Limb (tissue), 2 donors: ENCODE data around the gene MSH2.
"Not testable (repeated sequence)": the region's sequence is repeated elsewhere in the genome, so short reads cannot be mapped to it uniquely, and the experiment has no call there.

ENCODE experiments used
- DNase-seq, 2 donors: peaks; one replicate each; pipeline ENCODE4 v3.0.0-alpha.2; 2016; ENCODE audit errors: extremely low spot score in 2 of 2

Gene MSH2

DNA sequence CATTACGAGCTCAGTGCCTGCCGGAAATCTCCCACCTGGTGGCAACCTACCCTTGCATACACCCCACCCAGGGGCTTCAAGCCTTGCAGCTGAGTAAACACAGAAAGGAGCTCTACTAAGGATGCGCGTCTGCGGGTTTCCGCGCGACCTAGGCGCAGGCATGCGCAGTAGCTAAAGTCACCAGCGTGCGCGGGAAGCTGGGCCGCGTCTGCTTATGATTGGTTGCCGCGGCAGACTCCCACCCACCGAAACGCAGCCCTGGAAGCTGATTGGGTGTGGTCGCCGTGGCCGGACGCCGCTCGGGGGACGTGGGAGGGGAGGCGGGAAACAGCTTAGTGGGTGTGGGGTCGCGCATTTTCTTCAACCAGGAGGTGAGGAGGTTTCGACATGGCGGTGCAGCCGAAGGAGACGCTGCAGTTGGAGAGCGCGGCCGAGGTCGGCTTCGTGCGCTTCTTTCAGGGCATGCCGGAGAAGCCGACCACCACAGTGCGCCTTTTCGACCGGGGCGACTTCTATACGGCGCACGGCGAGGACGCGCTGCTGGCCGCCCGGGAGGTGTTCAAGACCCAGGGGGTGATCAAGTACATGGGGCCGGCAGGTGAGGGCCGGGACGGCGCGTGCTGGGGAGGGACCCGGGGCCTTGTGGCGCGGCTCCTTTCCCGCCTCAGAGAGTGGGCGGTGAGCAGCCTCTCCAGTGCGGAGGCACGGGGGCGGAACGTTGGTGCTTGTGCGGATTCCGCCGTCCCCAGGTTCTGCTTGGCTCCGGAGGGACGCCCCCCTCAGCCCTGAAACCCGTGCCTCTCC, at the start of gene MSH2:
Gene MSH2 (plus strand): TSS at position 352 of the 804 bp plus-strand sequence. CDS start 36 bp downstream, at position 388.
- peak; percentile 94 to 95 for DNase-seq

DNA sequence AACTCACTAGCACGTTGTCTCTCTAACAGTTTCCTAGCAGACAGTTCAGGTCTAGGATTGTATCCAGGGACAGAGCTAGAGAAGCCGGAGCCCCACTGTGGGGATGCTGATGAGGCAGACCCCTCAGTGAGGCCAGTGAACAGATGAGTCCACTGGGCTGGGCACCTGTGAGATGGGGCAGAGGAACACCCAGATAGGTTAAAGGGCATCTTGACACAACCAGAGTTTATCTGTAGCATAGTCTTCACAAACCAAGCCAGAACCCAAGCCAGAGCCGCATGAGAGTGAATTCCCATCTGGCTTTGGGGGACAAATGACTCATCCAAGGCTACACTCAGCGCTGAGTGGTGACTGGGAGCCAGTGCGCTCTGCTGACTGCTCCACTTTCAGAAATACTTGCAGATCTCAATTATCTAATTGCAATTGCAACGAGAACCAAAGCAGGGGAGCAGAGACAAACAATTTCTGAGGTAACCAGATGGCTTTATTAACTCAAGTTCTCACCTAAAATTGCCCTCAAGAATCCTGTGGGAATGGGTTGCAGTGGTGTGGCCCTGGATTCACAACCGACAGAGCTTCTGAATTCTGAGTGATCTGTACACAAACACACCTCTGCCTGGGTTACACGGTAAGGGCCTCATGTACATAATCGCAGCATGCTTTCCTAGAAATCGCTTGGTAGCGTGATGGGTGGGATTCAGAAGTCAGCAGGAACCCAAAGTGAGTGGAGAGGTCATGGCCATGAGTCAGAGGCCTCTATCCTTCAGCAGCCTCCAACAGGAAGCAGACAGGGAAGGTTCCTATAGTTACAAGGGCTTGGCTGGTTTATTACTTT, 48.7 kb upstream of the MSH2 start:
- no peak for DNase-seq

DNA sequence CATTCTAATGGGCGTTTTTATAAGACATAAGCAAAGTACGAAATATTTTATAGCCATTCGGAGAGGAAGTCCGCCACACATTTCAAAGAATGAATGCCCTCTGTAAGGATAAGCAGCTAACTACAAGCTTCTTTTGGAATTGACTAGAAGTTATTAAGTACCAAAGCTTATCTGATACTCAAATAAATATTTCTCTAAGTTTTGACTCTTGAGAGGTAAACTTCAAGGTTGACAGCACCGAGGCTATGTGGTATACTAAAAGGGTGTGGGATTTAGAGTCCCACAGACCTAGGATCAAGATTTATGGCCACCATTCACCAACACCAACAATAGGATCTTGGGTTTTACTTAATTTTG, 48.1 kb upstream of the MSH2 start:
- DNase-seq = no peak

DNA sequence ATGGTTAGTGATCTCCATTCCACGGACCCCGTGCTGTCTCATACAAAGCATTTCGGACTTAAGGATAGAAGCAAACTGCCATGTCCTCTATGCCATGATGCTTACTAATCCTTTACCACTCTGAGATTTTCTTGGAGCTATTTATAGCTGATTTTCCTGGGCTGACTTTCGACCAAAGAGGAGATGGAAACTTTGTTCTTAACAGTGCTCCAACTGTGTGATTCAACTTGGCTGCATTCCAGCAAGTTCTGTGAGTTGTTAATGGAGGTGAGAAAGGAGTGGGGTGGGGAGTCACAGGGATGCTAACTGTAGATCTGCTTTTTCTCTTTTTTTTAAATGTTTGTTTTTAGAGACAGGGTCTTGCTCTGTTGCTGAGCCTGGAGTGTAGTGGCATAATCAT, 45.5 kb upstream of the MSH2 start:
- peak in 1 of 2 donors; percentile 24 for DNase-seq

DNA sequence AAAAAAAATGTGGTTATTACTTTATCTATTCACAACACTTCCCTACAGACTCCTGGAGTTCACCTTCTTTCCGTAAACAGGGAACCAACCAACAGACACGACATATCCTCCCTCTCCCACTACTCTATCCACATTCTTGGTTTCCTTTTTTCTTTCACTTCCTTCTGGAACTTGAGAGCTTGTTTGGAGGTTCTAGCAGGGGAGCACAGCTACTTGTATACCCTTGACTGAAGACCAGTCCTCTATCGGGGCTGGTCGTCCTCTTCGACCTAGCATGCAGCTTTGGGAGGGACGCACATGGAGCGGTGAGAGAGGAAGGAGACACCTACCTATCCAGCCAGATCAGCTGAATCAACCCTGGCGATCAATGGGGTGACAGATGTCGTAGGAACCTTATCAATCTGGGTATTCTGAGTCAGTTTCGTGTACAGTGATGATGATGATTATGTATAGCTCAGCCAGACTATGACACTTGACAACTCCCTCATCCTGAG, 43.5 kb upstream of the MSH2 start:
- DNase-seq = no peak

DNA sequence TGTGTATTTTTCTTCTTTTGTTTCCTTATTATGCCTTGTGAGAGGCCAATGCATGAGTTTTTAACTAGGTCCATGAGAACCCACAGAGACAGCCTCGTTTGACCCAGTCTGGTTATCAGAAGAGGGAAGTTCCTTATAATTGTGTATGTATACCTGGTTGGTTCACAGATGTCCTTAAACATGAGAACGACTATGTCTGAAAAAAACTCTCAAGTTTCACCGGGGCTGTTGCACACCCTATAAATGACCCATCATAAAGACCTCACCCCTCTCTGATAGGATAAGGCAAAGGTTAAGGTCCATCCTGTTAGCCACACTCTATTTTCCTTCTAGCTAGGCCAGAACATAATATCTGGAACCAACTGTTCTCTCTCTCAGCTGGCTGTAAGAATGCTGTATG, 42.7 kb upstream of the MSH2 start:
- no peak for DNase-seq

DNA sequence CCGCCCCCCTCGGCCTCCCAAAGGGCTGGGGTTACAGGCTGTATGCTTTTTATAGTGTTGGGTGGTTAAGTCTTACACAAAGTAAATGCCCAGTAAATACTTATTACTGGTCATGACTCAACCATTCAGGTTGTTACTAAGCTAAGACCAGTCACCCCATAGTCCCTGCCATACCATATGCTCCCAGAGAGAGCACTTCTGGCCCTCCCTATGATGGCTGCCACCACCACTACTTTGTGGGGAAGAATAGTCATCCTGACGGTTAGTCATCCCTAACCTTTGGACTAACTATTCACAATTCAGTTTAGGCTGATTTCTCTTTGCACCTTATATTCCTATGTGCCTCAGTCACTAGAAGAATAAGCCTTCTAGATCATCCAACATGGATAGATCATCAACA, 42.0 kb upstream of the MSH2 start:
- no peak for DNase-seq

DNA sequence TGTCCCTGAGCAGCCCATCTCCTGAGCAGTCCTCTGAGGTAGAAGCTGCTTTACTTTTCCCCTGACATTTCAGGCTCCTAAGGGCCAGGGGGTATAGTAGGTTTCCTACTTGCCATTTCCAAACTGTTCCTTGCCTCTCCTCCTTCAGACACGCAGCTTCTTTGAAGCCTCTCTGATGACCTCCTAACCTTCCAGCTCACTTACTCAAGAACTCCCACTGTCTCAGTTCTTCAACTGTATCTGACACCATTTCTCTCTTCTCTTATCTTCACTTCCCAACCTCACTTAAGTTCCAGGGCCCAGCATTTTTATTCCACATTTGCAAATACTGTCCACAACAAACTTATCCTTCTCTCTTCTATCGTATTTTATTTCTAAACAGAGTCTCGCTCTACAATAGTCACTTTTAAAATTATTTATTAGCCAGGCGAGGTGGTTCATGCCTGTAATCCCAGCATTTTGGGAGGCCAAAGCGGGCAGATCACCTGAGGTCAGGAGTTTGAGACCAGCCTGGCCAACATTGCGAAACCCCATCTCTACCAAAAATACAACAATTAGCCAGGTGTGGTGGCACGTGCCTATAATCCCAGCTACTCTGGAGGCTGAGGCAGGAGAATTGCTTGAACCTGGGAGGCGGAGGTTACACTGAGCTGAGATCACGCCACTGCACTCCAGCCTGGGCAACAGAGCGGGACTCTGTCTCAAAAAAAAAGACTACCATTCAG, 41.3 kb upstream of the MSH2 start:
- DNase-seq = not testable (repeated sequence)

DNA sequence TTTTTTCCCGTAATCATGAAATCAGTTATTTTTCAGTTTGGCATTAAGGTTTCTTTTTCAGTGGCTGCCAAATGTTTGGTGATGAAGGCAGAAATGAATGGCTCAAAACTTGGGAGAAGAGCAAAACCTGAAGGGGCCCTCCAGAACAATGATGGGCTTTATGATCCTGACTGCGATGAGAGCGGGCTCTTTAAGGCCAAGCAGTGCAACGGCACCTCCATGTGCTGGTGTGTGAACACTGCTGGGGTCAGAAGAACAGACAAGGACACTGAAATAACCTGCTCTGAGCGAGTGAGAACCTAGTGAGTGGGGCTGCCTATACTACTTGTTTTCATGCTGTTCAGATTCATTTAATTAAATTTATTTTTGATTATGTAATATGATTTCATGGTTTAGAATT, 29.2 kb upstream of the MSH2 start:
- DNase-seq = no peak

DNA sequence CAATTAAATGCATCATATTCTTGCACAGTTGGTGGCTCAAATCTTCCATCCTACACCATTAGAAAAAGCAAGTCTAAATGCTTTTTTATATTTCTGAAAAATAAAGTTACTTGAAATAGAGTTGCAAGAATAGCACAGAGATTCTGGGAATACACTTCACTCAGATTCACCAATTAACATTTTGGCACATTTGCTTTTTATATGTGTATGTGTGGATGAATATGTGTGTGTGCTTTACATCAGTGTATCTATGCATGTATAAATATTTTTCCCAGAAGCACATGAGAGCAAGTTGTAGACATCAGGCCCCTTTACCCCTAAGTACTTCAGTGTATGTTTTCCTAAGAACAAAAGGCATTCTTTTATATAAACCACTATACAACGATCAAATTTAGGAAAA, 27.6 kb upstream of the MSH2 start:
- no peak for DNase-seq

DNA sequence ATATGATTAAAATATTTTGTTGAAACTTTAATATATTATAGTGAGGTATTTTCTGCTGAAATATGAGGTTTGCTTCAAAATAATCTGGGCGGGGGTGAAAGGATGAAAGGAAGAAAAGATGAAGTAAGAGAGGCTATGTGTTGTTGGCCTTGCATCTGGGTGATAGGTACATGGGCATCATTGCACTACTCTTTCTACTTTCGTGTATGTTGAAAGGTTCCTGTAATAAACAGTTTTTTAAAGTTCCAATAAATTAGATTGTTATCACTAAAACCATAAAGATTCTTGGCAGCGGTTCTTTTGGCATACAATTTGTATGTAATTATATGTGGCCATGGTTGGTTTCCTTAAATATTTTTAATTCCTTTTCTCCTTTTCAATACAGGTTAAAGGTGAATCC, 23.6 kb upstream of the MSH2 start:
- DNase-seq = no peak

DNA sequence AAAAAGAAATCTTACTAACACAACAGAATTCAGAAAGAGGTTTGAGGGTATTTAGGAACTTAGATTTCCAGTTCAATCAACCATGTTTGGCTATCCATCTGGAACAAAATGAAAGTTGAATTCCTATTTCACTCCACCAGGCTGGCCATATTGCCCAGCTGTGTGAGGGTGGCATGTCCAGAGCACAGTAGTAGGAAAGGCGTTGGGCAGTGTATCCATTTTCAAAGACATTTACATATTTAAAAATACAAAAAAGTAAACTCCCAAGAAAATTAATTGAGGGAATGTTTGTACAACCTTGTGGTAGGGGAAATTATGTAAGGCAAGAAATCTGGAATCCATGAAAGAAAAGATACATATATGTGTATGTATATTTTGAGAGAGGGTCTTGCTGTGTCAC, 21.5 kb upstream of the MSH2 start:
- no peak for DNase-seq

DNA sequence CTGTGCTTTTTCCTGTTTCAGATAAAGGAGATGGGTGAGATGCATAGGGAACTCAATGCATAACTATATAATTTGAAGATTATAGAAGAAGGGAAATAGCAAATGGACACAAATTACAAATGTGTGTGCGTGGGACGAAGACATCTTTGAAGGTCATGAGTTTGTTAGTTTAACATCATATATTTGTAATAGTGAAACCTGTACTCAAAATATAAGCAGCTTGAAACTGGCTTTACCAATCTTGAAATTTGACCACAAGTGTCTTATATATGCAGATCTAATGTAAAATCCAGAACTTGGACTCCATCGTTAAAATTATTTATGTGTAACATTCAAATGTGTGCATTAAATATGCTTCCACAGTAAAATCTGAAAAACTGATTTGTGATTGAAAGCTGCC, 16.4 kb upstream of the MSH2 start:
- DNase-seq = no peak

DNA sequence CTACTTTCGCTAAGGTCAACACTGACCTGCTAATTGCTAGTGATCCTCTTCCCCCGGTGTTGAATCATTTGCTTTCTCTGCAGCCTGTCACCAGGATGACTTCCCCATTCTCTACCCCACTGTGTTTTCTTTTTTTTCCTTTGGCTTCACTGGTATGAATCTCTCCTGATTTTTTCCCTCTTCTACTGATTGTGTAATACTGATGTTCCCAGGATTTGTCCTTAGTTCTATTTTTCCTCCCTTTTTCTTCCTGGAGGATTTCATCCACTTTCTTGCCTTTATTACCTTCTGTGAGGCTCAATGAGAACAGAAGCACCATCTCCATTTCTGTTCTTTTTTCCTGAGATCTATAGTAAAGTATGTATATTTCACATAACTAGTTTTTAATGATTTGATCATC, 14.1 kb upstream of the MSH2 start:
- DNase-seq = no peak

DNA sequence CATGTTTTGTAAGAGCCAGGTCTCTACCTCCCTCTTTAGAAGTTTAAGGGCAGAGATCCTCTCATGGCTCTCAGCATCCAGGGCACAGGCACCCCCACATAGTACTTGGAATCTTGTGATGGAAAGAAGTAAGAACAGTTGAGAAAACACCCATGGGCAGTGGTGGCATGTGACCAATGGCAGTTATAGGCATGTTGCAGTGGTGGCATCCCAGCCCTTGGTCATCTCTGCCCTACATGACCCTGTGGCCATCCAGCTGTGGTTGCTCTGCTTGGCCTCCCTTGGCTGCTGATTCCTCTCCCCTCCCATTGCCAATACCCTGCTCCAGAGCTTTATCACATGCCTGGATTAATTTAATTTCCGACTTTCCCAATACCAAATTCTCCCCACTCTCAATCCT, 13.3 kb upstream of the MSH2 start:
- DNase-seq = no peak

DNA sequence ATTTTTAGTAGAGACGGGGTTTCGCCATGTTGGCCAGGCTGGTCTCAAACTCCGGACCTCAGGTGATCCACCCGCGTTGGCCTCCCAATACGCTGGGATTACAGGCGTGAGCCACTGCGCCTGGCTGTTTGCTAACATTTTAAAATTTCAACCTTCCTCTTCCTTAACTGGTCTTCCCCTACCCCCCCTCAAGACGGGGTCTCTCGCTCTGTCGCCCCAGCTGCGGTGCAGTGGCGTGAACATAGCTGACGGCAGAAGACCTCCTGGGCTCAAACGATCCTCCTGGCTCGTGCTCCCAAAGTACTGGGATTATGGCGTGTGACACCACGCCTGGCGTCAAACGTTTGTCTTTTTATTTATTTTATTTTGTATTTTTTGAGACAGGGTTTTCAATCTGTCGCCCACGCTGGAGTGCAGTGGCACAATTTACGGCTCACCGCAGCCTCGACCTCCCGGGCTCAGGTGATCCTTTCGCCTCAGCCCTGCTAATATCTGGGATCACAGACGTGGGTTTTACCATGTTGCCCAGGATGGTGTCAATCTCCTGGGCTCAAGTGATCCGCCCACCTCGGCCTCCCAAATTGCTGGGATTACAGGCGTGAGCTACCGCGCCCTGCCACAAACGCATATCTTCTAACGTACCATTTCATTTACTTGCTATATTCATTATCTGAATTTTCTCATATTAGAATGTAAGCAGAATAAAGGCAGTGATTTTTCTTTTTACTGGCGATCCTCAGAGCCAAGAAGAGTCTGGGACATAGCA, 984 bp upstream of the MSH2 start:
- DNase-seq = no peak

DNA sequence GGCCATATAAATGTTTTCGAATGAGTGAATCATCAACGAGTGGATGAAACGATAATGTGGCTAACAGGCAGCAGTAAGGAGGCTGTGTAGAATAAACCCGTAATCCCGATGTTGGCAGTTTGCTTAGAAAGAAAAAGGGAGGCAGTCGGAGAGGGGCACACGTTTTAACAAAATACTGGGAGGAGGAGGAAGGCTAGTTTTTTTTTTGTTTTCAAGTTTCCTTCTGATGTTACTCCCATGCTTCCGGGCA, 476 bp upstream of the MSH2 start:
- DNase-seq = no peak

DNA sequence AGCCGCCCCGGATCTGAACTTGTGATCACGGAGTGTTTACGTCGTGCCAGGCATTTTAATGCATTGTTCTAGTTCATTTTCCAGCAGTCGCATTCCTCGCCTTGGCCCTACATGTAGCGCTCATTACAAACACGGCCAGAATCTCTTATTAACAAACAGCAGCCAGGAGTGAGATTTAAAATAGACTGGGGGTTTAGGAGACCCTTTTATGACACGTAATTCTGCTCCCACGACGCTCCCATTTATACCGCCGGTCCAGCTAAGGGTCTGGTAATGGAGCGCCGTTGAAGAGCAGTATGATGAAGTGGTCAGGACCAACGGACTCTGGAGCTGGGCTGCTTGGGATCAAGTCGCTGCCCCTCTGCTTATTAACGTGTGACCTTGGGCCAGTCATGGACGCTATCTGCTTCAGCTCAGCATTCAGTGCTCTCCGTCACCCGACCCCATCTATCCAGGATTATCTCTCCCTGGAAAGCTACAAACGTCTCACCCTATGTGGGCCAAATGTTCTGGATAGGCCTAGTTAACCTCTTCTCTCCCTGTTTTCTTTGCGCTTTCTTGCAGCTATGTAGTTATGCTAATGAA, 745 bp downstream of the MSH2 start:
- DNase-seq = peak; percentile 3 to 39

DNA sequence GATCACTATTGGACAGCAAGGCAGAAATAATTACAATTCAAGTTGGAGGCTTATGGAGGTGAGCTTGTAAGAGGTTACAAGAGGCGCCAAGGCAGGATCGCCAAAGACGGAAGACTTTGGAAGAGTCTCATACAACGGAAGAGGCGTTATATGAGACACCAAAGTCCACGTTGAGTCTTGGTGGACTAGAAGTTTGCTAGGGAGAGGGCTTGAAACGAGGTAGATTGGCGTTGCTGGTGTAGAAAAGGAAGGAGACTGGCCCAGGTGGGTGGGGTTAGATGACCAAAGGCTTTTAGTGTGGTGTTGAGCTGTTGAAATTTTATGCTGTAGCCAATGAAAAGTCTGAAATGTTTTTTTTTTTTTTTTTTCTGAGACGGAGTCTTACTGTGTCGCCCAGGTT, 1.4 kb downstream of the MSH2 start:
- DNase-seq = no peak

DNA sequence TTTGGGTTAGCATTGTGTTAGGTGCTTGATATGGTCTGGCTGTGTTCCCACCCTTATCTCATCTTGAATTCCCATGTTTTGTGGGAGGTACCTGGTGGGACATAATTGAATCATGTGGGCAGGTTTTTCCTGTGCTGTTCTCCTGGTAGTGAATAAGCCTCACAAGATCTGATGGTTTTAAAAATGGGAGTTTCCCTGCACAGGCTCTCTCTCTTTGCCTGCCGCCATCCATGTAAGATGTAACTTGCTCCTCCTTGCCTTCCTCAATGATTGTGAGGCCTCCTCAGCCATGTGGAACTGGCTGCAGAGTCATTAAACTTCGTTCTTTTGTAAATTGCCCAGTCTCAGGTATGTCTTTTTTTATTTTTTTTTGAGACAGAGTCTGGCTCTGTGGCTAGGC, 2.8 kb downstream of the MSH2 start:
- no peak for DNase-seq

DNA sequence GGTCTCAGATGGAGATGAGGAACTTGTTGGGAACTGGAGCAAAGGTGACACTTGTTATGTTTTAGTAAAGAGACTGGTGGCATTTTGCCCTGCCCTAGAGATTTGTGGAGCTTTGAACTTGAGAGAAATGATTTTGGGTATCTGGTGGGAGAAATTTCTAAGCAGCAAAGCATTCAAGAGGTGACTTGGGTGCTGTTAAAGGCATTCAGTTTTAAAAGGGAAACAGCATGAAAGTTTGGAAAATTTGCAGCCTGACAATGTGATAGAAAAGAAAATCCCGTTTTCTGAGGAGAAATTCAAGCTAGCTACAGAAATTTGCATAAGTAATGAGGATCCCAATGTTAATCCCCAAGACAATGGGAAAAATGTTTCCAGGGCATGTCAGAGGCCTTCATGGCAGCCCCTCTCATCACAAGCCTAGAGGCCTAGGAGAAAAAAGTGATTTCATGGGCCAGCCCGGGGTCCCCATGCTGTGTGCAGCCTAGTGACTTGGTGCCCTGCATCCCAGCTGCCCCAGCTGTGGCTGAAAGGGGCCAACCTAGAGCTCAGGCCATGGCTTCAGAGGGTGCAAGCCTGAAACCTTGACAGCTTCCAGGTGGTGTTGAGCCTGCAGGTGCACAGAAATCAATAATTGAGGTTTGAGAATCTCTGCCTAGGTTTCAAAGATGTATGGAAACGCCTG, 3.8 kb downstream of the MSH2 start:
- not testable (repeated sequence) for DNase-seq
